A673 (cell line): ENCODE data around the gene GNAQ. TPM values are rescaled to one million over a fixed set of nuclear protein-coding genes. Genes with fewer than 3 reads are reported as not detected.

Experiments used
- BruUV-seq: library from RNA; stranded (reverse); fragments of 400-500 nt; replicated peaks from 2 replicates; lab custom pipeline; 2021; lab: Mats Ljungman, UMichigan
- CTCF ChIA-PET: fragments of 300-600 bp; sonication (Branson Sonifier 250); formaldehyde crosslinking; loops from one replicate; lab custom pipeline; 2022; ENCODE audit warnings: antibody characterized with exemption; lab: Charles Lee
- POLR2A ChIA-PET: fragments of 300-600 bp; sonication (Branson Sonifier 250); formaldehyde crosslinking; loops from one replicate; lab custom pipeline; 2022; ENCODE audit warnings: antibody characterized with exemption; ENCODE audit not compliant: low non-redundant PET; lab: Charles Lee
- DNase-seq: peaks from one replicate; pipeline ENCODE4 v3.0.0-alpha.2; 2015; ENCODE audit warnings: low spot score
- H3K27ac ChIP-seq: fragments of 200-600 bp; sonication (generic); 2 replicates; pipeline ENCODE4 v1.5.1; 2016; ENCODE audit warnings: mixed run types, low read depth, mild to moderate bottlenecking, mixed read lengths, antibody characterized with exemption, low read length; ENCODE audit not compliant: poor library complexity, severe bottlenecking
- H3K27me3 ChIP-seq: fragments of 200-600 bp; sonication (generic); replicated peaks from 2 replicates; pipeline ENCODE4 v1.6.1; 2017; ENCODE audit warnings: mixed run types, low read depth, mild to moderate bottlenecking, mixed read lengths, antibody characterized with exemption, low read length; ENCODE audit not compliant: insufficient read depth, poor library complexity
- H3K36me3 ChIP-seq: fragments of 200-600 bp; sonication (generic); 2 replicates; pipeline ENCODE4 v1.6.1; 2016; ENCODE audit warnings: mixed run types, mild to moderate bottlenecking, mixed read lengths, antibody characterized with exemption, low read length; ENCODE audit not compliant: insufficient read depth, poor library complexity, severe bottlenecking
- H3K4me1 ChIP-seq: fragments of 200-600 bp; sonication (generic); 2 replicates; pipeline ENCODE4 v1.6.1; 2017; ENCODE audit warnings: mixed run types, mild to moderate bottlenecking, mixed read lengths, antibody characterized with exemption, low read length; ENCODE audit not compliant: insufficient read depth, poor library complexity, severe bottlenecking
- H3K4me3 ChIP-seq: fragments of 200-600 bp; sonication (generic); 2 replicates; pipeline ENCODE4 v1.5.1; 2016; ENCODE audit warnings: low read depth, mixed run types, mild to moderate bottlenecking, mixed read lengths, low read length; ENCODE audit not compliant: poor library complexity, severe bottlenecking
- H3K9me3 ChIP-seq: fragments of 200-600 bp; sonication (generic); 2 replicates; pipeline ENCODE4 v1.6.1; 2016; ENCODE audit warnings: mixed run types, low read depth, mild to moderate bottlenecking, mixed read lengths, antibody characterized with exemption, low read length; ENCODE audit not compliant: poor library complexity, severe bottlenecking
- EZH2 ChIP-seq: fragments of 200-600 bp; sonication (generic); IDR thresholded peaks from 2 replicates; pipeline ENCODE4 v1.6.1; 2017; ENCODE audit warnings: borderline replicate concordance, low read depth, mild to moderate bottlenecking, mixed read lengths, antibody characterized with exemption, low read length; ENCODE audit not compliant: poor library complexity, severe bottlenecking
- intact Hi-C: fragments of 100-400 bp; cut with micrococcal nuclease; formaldehyde crosslinking; loops from one replicate; pipeline ENCODE4 v1.10.0; 2022; ENCODE audit not compliant: unreplicated experiment
- total RNA-seq: library from RNA; stranded (reverse); gene quantifications from 2 replicates; pipeline ENCODE4 v1.2.3, GENCODE V29; 2021
- TF ChIP-seq, protein P1 (sequence below): fragments of 300-800, 200-600 bp; sonication (generic); conservative IDR thresholded peaks from 2 replicates; pipeline ENCODE4 v1.5.1; 2017; ENCODE audit warnings: low read depth, mild to moderate bottlenecking, antibody characterized with exemption, low read length, moderate library complexity, mixed read lengths

GNAQ gene
- total RNA-seq, 1 experiment from 2014 or later, result 69.9 TPM

DNA sequence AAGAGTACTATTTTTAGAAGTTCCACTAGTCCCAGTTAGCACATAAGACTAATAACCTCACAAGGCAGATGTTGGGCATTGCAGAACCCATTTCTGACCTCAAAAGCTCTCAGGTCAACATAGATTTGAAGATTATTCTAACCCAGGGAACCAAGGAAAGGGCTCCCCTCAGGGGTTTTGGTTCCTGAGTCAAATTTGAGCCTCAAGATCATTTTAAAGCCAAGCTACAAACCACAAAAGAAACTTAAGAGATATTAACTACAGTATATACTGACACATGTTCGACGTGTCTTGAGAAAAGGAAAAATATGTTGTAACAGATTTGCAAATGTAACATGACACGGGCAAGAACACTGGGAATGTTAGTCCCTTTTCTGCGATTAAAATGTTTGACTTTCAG lies 88.6 kb downstream of the GNAQ start:
- Histone ChIP-seq H3K27me3 (no peaks in the 10 kb centered on the region), H3K9me3 (no peaks in the 10 kb centered on the region), H3K4me3 (no peak overlapping the region), H3K4me1 (peaks cover 37% of the 10 kb centered on the region), H3K36me3 (no peaks in the 10 kb centered on the region), H3K27ac (no peak overlapping the region)
- DNase-seq, result no peak
- intact Hi-C loops, result no loop called here
- BruUV-seq, result no TSS peak
- ChIA-PET POLR2A (no interaction called here), CTCF (no interaction called here)
- no peak for TF ChIP-seq EZH2
- TF ChIP-seq, protein P1, sequence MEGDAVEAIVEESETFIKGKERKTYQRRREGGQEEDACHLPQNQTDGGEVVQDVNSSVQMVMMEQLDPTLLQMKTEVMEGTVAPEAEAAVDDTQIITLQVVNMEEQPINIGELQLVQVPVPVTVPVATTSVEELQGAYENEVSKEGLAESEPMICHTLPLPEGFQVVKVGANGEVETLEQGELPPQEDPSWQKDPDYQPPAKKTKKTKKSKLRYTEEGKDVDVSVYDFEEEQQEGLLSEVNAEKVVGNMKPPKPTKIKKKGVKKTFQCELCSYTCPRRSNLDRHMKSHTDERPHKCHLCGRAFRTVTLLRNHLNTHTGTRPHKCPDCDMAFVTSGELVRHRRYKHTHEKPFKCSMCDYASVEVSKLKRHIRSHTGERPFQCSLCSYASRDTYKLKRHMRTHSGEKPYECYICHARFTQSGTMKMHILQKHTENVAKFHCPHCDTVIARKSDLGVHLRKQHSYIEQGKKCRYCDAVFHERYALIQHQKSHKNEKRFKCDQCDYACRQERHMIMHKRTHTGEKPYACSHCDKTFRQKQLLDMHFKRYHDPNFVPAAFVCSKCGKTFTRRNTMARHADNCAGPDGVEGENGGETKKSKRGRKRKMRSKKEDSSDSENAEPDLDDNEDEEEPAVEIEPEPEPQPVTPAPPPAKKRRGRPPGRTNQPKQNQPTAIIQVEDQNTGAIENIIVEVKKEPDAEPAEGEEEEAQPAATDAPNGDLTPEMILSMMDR, result no peak

DNA sequence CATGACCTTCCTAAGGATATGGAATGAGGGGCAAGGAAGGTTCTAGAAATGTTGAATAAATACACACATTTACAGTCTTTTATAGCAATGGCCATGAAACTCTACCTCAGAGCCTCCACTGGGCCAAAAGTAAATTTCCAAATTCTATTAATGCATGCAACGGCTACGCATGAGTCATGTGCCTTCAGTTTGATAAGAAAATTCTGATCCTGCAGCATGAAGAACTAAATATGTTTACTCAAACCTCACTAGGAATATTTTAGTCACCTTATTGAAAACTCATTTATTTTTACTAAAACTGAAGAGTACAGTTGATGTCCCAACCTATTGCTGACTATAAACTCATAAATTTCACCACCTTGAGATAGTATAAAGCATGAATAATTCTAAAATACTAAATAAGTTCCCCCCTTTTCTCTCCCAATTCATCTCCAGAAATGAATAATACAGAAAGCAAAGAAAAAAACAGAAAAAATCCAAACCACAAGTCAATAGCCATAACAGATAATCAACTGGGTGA lies 92.4 kb downstream of the GNAQ start:
- H3K27me3 ChIP-seq, result no peaks in the 10 kb centered on the region
- H3K4me1 ChIP-seq, result peaks cover 4% of the 10 kb centered on the region
- intact Hi-C loops, result no loop called here
- no peak overlapping the region for H3K4me3 ChIP-seq
- TF ChIP-seq EZH2, result no peak
- TF ChIP-seq, protein P1, result no peak
- no peak for DNase-seq
- no TSS peak for BruUV-seq
- ChIA-PET CTCF (no interaction called here), POLR2A (no interaction called here)
- no peaks in the 10 kb centered on the region for H3K36me3 ChIP-seq
- no peak overlapping the region for H3K27ac ChIP-seq
- no peaks in the 10 kb centered on the region for H3K9me3 ChIP-seq

DNA sequence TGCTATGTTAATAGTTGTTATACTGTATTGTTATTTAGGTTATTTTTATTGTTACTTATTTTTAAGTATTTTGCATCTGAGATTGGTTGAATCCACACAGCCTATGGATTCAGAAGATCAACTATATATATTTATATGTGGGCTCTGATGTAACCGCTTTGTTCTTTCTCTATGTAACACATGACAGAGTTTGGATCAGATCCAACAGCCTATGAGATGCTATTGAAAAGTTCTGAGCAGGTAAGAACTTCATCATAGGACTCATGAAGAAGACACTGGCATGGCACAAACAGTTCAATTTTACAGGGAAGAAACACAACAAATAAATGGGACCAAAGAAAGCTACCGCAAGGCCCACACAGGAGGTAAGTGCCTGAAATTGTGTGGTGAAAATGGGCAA lies 93.4 kb downstream of the GNAQ start:
- POLR2A ChIA-PET, result no interaction called here

More for the DNA sequence above, 93.4 kb downstream of the GNAQ start:
- CTCF ChIA-PET, result no interaction called here
- no peak overlapping the region for H3K4me3 ChIP-seq
- H3K36me3 ChIP-seq, result no peaks in the 10 kb centered on the region
- no peaks in the 10 kb centered on the region for H3K9me3 ChIP-seq
- TF ChIP-seq EZH2, result no peak
- TF ChIP-seq, protein P1, result no peak
- no peak overlapping the region for H3K27ac ChIP-seq
- intact Hi-C loops, result no loop called here
- no peak for DNase-seq
- H3K4me1 ChIP-seq, result peaks cover 4% of the 10 kb centered on the region
- H3K27me3 ChIP-seq, result no peaks in the 10 kb centered on the region
- BruUV-seq, result no TSS peak
